Esophagus squamous epithelium (tissue), 4 donors: ENCODE results near the gene MAGEA8.

Experiments
- POLR2A ChIP-seq, 4 donors: fragments of 450-650 bp; IDR thresholded peaks; one replicate each; pipeline ENCODE4 v1.6.1; 2017; ENCODE audit warnings: antibody characterized with exemption in 4 of 4, mild to moderate bottlenecking in 4 of 4, moderate library complexity in 3 of 4
- TF ChIP-seq, protein P1 (sequence below), 6 experiments: fragments of 450-650 bp in 4 of 6; fragments of 200-600 bp in 2 of 6; sonication (generic) in 2 of 6; IDR thresholded peaks; one replicate each; pipeline ENCODE4 v1.5.1; 2016 to 2019; ENCODE audit warnings: antibody characterized with exemption in 6 of 6, mild to moderate bottlenecking in 4 of 6, moderate library complexity in 4 of 6

DNA sequence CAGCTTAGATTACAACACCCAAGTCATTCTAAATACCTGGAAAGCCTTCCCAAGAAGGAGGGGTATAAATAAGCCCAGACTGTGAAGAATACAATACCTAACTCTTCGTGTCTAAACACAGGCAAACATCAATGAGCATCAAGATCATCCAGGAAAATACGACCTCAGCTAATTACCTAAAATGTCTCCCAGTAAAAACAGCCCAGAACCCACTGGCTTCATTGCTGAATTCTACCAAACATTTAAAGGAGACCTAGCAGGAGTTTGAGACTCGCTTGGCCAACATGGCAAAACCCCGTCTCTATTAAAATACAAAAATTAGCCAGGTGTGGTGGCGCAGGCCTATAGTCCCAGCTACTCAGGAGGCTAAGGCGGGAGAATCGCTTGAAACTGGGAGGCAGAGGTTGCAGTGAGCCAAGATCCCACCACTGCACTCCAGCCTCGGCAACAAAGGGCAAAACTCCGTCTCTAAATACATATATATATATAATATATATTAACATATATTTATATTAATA lies 29.3 kb downstream of the MAGEA8 start:
- TF ChIP-seq, protein P1, sequence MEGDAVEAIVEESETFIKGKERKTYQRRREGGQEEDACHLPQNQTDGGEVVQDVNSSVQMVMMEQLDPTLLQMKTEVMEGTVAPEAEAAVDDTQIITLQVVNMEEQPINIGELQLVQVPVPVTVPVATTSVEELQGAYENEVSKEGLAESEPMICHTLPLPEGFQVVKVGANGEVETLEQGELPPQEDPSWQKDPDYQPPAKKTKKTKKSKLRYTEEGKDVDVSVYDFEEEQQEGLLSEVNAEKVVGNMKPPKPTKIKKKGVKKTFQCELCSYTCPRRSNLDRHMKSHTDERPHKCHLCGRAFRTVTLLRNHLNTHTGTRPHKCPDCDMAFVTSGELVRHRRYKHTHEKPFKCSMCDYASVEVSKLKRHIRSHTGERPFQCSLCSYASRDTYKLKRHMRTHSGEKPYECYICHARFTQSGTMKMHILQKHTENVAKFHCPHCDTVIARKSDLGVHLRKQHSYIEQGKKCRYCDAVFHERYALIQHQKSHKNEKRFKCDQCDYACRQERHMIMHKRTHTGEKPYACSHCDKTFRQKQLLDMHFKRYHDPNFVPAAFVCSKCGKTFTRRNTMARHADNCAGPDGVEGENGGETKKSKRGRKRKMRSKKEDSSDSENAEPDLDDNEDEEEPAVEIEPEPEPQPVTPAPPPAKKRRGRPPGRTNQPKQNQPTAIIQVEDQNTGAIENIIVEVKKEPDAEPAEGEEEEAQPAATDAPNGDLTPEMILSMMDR (IDR thresholded peaks at IDR 0.05) = no peak
- TF ChIP-seq POLR2A (IDR thresholded peaks at IDR 0.05) = no peak
